Measurements from ENCODE around the gene USP17L11. TPM values are rescaled to one million over a fixed set of nuclear protein-coding genes. Genes with fewer than 3 reads are reported as not detected.
"Not testable (repeated sequence)": the region's sequence is repeated elsewhere in the genome, so short reads cannot be mapped to it uniquely, and the experiment has no call there.

The USP17L11 gene
- total RNA-seq, 1 donor from 2014 or later: 0.25 TPM

DNA sequence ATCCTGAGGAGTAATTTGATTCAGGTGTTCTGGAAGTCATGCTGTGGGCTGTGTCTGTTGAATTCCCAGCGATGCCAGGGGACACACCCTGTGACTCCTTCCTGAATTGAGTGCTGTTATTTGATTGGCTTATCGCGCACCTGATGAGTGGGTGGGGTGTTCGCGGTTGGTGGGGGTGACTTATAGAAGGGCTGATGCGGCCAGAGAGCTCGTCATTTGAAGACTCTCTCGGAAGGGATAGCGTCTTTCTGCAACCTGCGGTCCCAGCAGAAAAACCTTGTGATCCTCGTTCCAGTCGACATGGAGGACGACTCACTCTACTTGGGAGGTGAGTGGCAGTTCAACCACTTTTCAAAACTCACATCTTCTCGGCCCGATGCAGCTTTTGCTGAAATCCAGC is 42.6 kb downstream of the USP17L11 start, which contains the start of gene USP17L20:
Gene USP17L20, plus strand, starts transcription at position 301 of the 400 bp plus-strand sequence. Its CDS starts 0 bp downstream, at position 301.
- H3K36me3 Mint-ChIP-seq (ENCODE audit: low read depth); H3K4me1 Mint-ChIP-seq (ENCODE audit: low read depth); H3K27ac Mint-ChIP-seq; H3K27me3 Mint-ChIP-seq (ENCODE audit: low read depth); H3K4me3 Mint-ChIP-seq (ENCODE audit: low read depth); DNase-seq (ENCODE audit: low spot score); intact Hi-C loops (cut with micrococcal nuclease); H3K9me3 Mint-ChIP-seq: not testable (repeated sequence)

DNA sequence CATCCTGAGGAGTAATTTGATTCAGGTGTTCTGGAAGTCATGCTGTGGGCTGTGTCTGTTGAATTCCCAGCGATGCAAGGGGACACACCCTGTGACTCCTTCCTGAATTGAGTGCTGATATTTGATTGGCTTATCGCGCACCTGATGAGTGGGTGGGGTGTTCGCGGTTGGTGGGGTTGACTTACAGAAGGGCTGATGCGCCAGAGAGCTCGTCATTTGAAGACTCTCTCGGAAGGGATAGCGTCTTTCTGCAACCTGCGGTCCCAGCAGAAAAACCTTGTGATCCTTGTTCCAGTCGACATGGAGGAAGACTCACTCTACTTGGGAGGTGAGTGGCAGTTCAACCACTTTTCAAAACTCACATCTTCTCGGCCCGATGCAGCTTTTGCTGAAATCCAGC is 47.4 kb downstream of the USP17L11 start, which contains the start of gene USP17L21:
Gene USP17L21, plus strand, starts transcription at position 301 of the 400 bp plus-strand sequence. Its CDS starts 0 bp downstream, at position 301.
- DNase-seq (ENCODE audit: low spot score); intact Hi-C loops (cut with micrococcal nuclease); H3K4me1 Mint-ChIP-seq (ENCODE audit: low read depth); H3K27me3 Mint-ChIP-seq (ENCODE audit: low read depth); H3K4me3 Mint-ChIP-seq (ENCODE audit: low read depth); H3K36me3 Mint-ChIP-seq (ENCODE audit: low read depth); H3K9me3 Mint-ChIP-seq; H3K27ac Mint-ChIP-seq: not testable (repeated sequence)

Other genes starting within 250 kb of the USP17L11 start
- not detected in 2 replicates for gene FAM90A26, start 45.0 kb upstream of the USP17L11 start, total RNA-seq
- not detected in 2 replicates for gene USP17L10, start 4.7 kb upstream of the USP17L11 start, total RNA-seq
- gene USP17L12, start 4.7 kb downstream of the USP17L11 start, total RNA-seq: not detected in 2 replicates
- gene USP17L13, start 9.5 kb downstream of the USP17L11 start, total RNA-seq: not detected in 2 replicates
- gene USP17L15, start 19.0 kb downstream of the USP17L11 start, total RNA-seq: not detected in 2 replicates
- not detected in 2 replicates for gene USP17L17, start 28.5 kb downstream of the USP17L11 start, total RNA-seq
- gene USP17L18, start 33.2 kb downstream of the USP17L11 start, total RNA-seq: not detected in 2 replicates
- gene USP17L19, start 38.0 kb downstream of the USP17L11 start, total RNA-seq: not detected in 2 replicates
- not detected in 2 replicates for gene USP17L20, start 42.7 kb downstream of the USP17L11 start, total RNA-seq
- not detected in 2 replicates for gene USP17L21, start 47.5 kb downstream of the USP17L11 start, total RNA-seq
- not detected in 2 replicates for gene USP17L22, start 52.2 kb downstream of the USP17L11 start, total RNA-seq
- gene USP17L24, start 109.8 kb downstream of the USP17L11 start, total RNA-seq: not detected in 2 replicates
- gene USP17L25, start 114.5 kb downstream of the USP17L11 start, total RNA-seq: not detected in 2 replicates
- gene USP17L26, start 119.3 kb downstream of the USP17L11 start, total RNA-seq: not detected in 2 replicates
- not detected in 2 replicates for gene USP17L5, start 124.0 kb downstream of the USP17L11 start, total RNA-seq
- not detected in 2 replicates for gene USP17L27, start 128.7 kb downstream of the USP17L11 start, total RNA-seq
- gene USP17L28, start 133.5 kb downstream of the USP17L11 start, total RNA-seq: not detected in 2 replicates
- not detected in 2 replicates for gene USP17L29, start 138.2 kb downstream of the USP17L11 start, total RNA-seq
- not detected in 2 replicates for gene USP17L30, start 147.7 kb downstream of the USP17L11 start, total RNA-seq
- not detected in 2 replicates for gene DEFB131A, start 229.0 kb downstream of the USP17L11 start, total RNA-seq